Pancreas (tissue), 10 donors: ENCODE measurements around the gene TM4SF1. TPM values are rescaled to one million over a fixed set of nuclear protein-coding genes. Genes with fewer than 3 reads are reported as not detected.

Experiments
- ATAC-seq, 4 donors: fragments of 200-7000 bp; cut with Tn5 transposase; one replicate each; pipeline versions ENCODE4 v1.8.0 to v1.9.1; 2020; ENCODE audit warnings: mild to moderate bottlenecking in 4 of 4, moderate library complexity in 4 of 4
- DNase-seq, 6 donors: peaks; one replicate each; pipeline ENCODE4 v3.0.0-alpha.2; 2020
- FAIRE-seq: peaks from 2 replicates; lab custom pipeline; 2012; peaks lifted over from hg19 to GRCh38; lab: Jason Lieb, UNC
- H3K27ac ChIP-seq, 4 donors: fragments of 200-600 bp; sonication (generic); 1 replicate in 3 of 4; 2 replicates in 1 of 4; pipeline versions ENCODE4 v1.5.0 to v1.8.0; 2020
- H3K27me3 ChIP-seq, 4 donors: fragments of 200-600 bp; one replicate each; pipeline ENCODE4 v1.8.0; 2021
- H3K36me3 ChIP-seq, 3 donors: fragments of 200-600 bp; sonication (generic) in 1 of 3; one replicate each; pipeline versions ENCODE4 v1.5.0 to v1.8.0; 2020 to 2021
- H3K4me1 ChIP-seq, 3 donors: fragments of 200-600 bp; one replicate each; pipeline ENCODE4 v1.8.0; 2021
- H3K4me3 ChIP-seq, 4 donors: fragments of 200-600 bp; sonication (generic) in 2 of 4; one replicate each; pipeline versions ENCODE4 v1.5.0 to v1.8.0; 2020 to 2021
- H3K9me3 ChIP-seq, 4 donors: fragments of 200-600 bp; one replicate each; pipeline ENCODE4 v1.8.0; 2021
- WGBS, 2 donors: extraction: QIAGEN DNeasy Blood & Tissue Kit; methylation state at CpG; one replicate each; pipeline ENCODE4 v1.1.7; 2013; 5-methylcytosine and 5-hydroxymethylcytosine counted together
- intact Hi-C, 3 donors: fragments of 100-400 bp; cut with DNase I; formaldehyde crosslinking; loops; one replicate each; pipeline versions ENCODE4 v1.11.1 to v1.14.2; 2022
- polyA plus RNA-seq, 2 donors: library from polyadenylated mRNA; stranded (reverse); fragments of 200-250 nt; gene quantifications; one replicate each; pipeline ENCODE4 v1.2.3, GENCODE V29; 2013
- total RNA-seq, 6 donors: library from RNA; stranded (reverse); fragmentation: NEBNext Ultra II Directional in 4 of 6; extraction: Animal tissue kit (Norgen Biotek cat#: 25700) in 4 of 6; gene quantifications; one replicate each; pipeline versions ENCODE4 v1.2.1 to v1.2.4, GENCODE V29; 2021 to 2023
- TF ChIP-seq, protein P1 (sequence below), 4 donors: fragments of 200-600 bp; sonication (generic) in 3 of 4; IDR thresholded peaks; one replicate each; pipeline versions ENCODE4 v1.5.0 to v1.8.0; 2021; ENCODE audit warnings: antibody characterized with exemption in 4 of 4
- donor health status: healthy with polysubstance abuse.
- donor health status: DM: no; HTN: no; CAD: no; lungs with moderate emphysema.
- donor health status: DM: no; HTN: no; CAD: no.
- donor health status: control.
- donor health status: control.
- donor health status: Bipolar disorder and iron deficiency.
- donor health status: DM: yes; HTN: yes; CAD: no.
- donor health status: DM: no; HTN: no; CAD: no.
- donor health status: DM: no; HTN: no; CAD: no.
- donor health status: DM: yes; HTN: yes; CAD: no.

Gene TM4SF1
- total and polyA plus RNA-seq, 8 donors: 53.7 to 226 (median 98.4) TPM

DNA sequence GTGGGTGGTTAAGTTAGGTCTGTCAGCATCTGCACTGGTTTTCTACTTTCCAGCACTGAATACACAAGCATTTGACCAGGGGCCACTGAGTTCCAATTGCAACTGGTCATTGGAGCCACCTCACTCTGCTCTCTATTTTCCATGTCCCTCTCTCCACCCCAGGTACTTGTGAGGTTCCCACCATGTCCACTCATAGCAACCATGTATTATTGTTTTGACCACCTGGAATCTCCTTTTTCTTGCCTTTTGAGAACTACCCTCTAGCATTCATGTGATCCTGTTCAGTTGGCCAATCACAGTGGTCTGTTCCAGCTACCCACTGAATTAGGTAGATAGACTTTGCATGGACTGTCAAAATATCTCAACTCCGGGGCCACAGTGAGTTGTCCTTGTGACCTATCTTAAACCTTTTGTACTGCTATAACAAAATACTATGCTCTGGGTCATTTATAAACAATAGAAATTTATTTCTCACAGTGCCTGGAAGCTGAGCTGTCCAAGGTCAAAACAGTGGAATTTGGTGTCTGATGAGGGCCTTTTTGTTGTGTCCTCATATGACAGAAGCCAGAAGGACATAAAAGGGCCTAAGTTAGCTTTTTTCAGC is 23.8 kb downstream of the TM4SF1 start:
- intact Hi-C loops: no loop called here
- DNase-seq (no peak), FAIRE-seq (no peak), ATAC-seq (no peak)
- no peaks in the 10 kb centered on the region for H3K27me3 ChIP-seq
- H3K4me3 ChIP-seq: no peak overlapping the region
- no peaks in the 10 kb centered on the region for H3K36me3 ChIP-seq
- 16 to 30% methylated on average over 1 of the region's 1 CpG for WGBS, 2 donors
- TF ChIP-seq, protein P1, sequence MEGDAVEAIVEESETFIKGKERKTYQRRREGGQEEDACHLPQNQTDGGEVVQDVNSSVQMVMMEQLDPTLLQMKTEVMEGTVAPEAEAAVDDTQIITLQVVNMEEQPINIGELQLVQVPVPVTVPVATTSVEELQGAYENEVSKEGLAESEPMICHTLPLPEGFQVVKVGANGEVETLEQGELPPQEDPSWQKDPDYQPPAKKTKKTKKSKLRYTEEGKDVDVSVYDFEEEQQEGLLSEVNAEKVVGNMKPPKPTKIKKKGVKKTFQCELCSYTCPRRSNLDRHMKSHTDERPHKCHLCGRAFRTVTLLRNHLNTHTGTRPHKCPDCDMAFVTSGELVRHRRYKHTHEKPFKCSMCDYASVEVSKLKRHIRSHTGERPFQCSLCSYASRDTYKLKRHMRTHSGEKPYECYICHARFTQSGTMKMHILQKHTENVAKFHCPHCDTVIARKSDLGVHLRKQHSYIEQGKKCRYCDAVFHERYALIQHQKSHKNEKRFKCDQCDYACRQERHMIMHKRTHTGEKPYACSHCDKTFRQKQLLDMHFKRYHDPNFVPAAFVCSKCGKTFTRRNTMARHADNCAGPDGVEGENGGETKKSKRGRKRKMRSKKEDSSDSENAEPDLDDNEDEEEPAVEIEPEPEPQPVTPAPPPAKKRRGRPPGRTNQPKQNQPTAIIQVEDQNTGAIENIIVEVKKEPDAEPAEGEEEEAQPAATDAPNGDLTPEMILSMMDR (IDR thresholded peaks at IDR 0.05): no peak
- peaks cover 45 to 55% (median 51%) of the 10 kb centered on the region in 3 donors for H3K4me1 ChIP-seq
- no peaks in the 10 kb centered on the region for H3K9me3 ChIP-seq
- H3K27ac ChIP-seq: peak overlapping the region in 2 of 4 donors; percentile 85 to 89

DNA sequence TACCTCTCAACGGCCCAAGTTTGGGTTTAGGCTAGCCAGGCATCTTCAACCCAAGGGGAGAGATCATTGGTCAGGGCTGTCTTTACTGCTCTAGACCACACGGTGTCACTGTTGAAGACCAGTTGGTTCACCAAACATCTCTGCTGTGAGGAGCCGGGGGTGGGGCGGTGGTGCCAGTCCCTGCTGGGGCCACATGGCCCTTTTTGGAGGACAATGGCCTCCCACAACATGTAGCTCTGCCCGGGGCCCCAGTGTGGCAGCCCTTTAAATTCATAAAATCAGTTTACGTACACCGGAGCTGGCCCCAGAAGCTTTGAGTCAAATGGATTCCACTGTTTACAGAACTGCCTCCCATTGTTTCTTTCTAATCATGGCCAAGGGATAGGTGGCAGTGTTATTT is 24.9 kb downstream of the TM4SF1 start:
- no peaks in the 10 kb centered on the region for H3K27me3 ChIP-seq
- H3K4me3 ChIP-seq: no peak overlapping the region
- DNase-seq: peak; percentile 51 to 85 (median 66)
- peak; percentile 71 to 86 (median 78) for ATAC-seq
- TF ChIP-seq, protein P1 (IDR thresholded peaks at IDR 0.05): peak; percentile 32 to 59 (median 48)
- FAIRE-seq: no peak
- peaks cover 37 to 48% (median 47%) of the 10 kb centered on the region in 3 donors for H3K4me1 ChIP-seq
- intact Hi-C loops: no loop called here
- no peaks in the 10 kb centered on the region for H3K36me3 ChIP-seq
- 45 to 46% methylated on average over 7 of the region's 7 CpGs for WGBS, 2 donors
- peak overlapping the region in 1 of 4 donors; percentile 85 for H3K27ac ChIP-seq
- H3K9me3 ChIP-seq: no peaks in the 10 kb centered on the region

DNA sequence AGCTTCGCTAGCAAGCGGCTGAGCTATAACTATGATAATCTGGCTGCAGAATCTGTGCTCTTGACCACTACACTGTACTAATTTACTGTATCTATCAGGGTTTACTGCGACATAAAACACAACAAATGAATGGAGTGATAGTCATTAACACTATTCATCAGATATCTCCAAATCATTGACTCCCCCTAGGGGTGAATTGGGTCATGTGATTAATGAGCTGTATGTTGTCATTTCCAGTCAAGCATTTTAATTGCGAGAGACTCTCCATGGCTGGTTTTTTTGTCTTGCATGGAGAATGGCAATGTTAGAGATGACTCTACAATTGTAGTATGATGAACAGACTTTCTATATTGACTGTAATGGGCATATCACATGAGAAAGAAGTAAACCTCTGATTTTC is 33.5 kb downstream of the TM4SF1 start:
- H3K4me1 ChIP-seq: peaks cover 9 to 39% (median 24%) of the 10 kb centered on the region in 3 donors
- ATAC-seq (no peak), DNase-seq (no peak), FAIRE-seq (no peak)
- no peaks in the 10 kb centered on the region for H3K36me3 ChIP-seq
- WGBS, 2 donors: 94 to 95% methylated on average over 4 of the region's 4 CpGs
- no peaks in the 10 kb centered on the region for H3K27me3 ChIP-seq
- no peak overlapping the region for H3K4me3 ChIP-seq
- intact Hi-C loops: no loop called here
- H3K9me3 ChIP-seq: no peaks in the 10 kb centered on the region
- H3K27ac ChIP-seq: no peak overlapping the region
- TF ChIP-seq, protein P1 (IDR thresholded peaks at IDR 0.05): no peak

DNA sequence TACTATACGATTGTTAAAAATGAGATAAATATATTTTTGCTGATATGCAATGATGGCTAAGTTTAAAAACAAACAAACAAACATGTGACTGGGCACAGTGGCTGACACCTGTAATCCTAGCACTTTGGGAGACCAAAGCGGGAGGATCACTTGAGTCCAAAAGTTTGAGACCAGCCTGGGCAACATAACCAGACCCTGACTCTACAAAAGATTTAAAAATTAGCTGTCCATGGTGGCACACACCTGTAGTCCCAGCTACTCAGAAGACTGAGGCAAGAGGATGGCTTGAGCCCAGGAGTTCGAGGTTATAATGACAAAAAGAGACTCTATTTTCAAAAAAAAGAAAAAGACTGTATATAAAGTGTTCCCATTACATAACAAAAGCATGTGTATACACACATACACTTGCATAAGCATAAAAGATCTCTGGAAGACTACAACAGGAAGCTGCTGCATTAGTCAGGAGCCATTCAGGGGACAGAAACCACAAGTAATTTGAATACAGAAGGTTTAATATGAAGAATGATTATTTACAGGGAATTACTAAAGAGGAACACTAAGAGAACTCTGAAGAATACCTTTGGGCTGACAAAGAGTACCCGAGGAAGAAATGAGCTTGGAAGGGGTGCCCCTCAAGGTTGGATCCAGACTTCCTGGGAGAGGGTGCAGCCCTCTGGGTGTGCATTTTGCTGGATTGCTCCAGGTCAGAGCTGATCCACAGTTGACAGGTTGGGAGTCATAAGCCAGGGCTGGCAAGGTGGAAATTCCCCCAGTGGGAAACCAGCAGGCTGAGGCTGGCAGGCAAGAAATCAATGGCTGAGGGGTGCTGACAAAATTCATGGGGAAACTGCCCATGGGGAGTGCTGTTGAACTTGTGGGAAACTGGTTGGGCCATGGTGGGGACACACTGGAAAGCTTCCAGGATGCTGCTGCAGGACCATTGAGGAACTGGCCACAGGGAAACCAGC is 34.8 kb downstream of the TM4SF1 start:
- Histone ChIP-seq H3K9me3 (no peaks in the 10 kb centered on the region), H3K36me3 (no peaks in the 10 kb centered on the region), H3K27ac (peak overlapping the region in 2 of 4 donors; percentile 34 to 41), H3K4me1 (peaks cover 9 to 39% (median 24%) of the 10 kb centered on the region in 3 donors), H3K27me3 (no peaks in the 10 kb centered on the region), H3K4me3 (no peak overlapping the region)
- ATAC-seq (peak in 2 of 4 donors; percentile 26 to 45), DNase-seq (peak in 1 of 6 donors; percentile 37), FAIRE-seq (no peak)
- intact Hi-C loops: no loop called here
- WGBS, 2 donors: 70 to 75% methylated on average over 4 of the region's 4 CpGs
- TF ChIP-seq, protein P1 (IDR thresholded peaks at IDR 0.05): no peak
